ENCODE data around the gene FARSA. TPM values are rescaled to one million over a fixed set of nuclear protein-coding genes. Genes with fewer than 3 reads are reported as not detected.

The FARSA gene
- total and polyA plus RNA-seq, 2 of the 8 experiments (the other 6 are each of a cell fraction or from before 2014, with no cell fraction given): 61.0 to 103 TPM

GRCh38 chr19:12940897-12941296 is 7.4 kb upstream of the FARSA start:
- Histone ChIP-seq H3K56ac (replicated peaks; ENCODE audit: insufficient read length, low read depth, low read length) (no peak overlapping the region), H3K9ac (replicated peaks in 1 of 4; ENCODE audit: extremely low read depth in 1 of 4, low read depth in 3 of 4, low read length in 3 of 4) (no peak overlapping the region), H3K23ac (ENCODE audit: insufficient read length) (no peak overlapping the region), H2AFZ (ENCODE audit: low read length) (no peak overlapping the region), H4K20me1 (replicated peaks in 1 of 2; ENCODE audit: control insufficient read depth in 1 of 2, insufficient read depth in 2 of 2, low read length in 2 of 2) (peaks cover 12 to 18% of the 10 kb centered on the region in 2 experiments), H3K18ac (ENCODE audit: extremely low read depth, low read length) (no peak overlapping the region), H3K27me3 (replicated peaks in 1 of 4; ENCODE audit: control insufficient read depth in 3 of 4, extremely low read depth in 1 of 4, insufficient read depth in 3 of 4, low read length in 3 of 4) (no peaks in the 10 kb centered on the region), H3K79me1 (ENCODE audit: low read depth, low read length) (no peaks in the 10 kb centered on the region; the same call in 1 of the 2 replicates), H3K27ac (ENCODE audit: low read depth, low read length) (no peak overlapping the region), H2AK5ac (ENCODE audit: low read depth, low read length) (no peak overlapping the region), H3K4me3 (ENCODE audit: extremely low read depth in 1 of 4, insufficient read depth in 2 of 4, low read depth in 3 of 4, low read length in 4 of 4) (no peak overlapping the region), H2BK20ac (ENCODE audit: low read length) (no peak overlapping the region), H4K8ac (ENCODE audit: extremely low read depth, insufficient read depth, low read length) (no peak overlapping the region), H4K91ac (replicated peaks; ENCODE audit: insufficient read length, low read length) (no peak overlapping the region), H4K5ac (ENCODE audit: insufficient read length, low read depth, low read length) (no peak overlapping the region), H2BK120ac (replicated peaks; ENCODE audit: low read depth, low read length) (no peak overlapping the region), H3K4ac (replicated peaks; ENCODE audit: insufficient read length, low read depth, low read length) (no peak overlapping the region), H3K36me3 (ENCODE audit: control insufficient read depth in 2 of 4, insufficient read depth in 4 of 4, low read length in 3 of 4) (peaks cover 19 to 57% (median 38%) of the 10 kb centered on the region in 4 experiments), H3K23me2 (ENCODE audit: low read depth, low read length) (peaks cover 11% of the 10 kb centered on the region; the same call in 1 of the 2 replicates), H2BK5ac (ENCODE audit: low read depth, low read length) (no peak overlapping the region), H2BK12ac (ENCODE audit: low read depth, low read length) (no peak overlapping the region), H3K4me2 (ENCODE audit: insufficient read depth in 1 of 2, low read depth in 2 of 2, low read length in 2 of 2) (no peak overlapping the region; a peak in 1 of 4 replicates), H3K79me2 (ENCODE audit: control insufficient read depth in 1 of 2, insufficient read depth in 2 of 2, low read length in 2 of 2) (peaks cover 13 to 26% of the 10 kb centered on the region in 2 experiments), H3K14ac (ENCODE audit: insufficient read length) (no peak overlapping the region), H2BK15ac (ENCODE audit: low read length) (no peak overlapping the region), H3K9me3 (ENCODE audit: insufficient read depth in 2 of 2, low read depth in 1 of 2, low read length in 1 of 2) (no peaks in the 10 kb centered on the region), H3K4me1 (replicated peaks in 1 of 4; ENCODE audit: control insufficient read depth in 3 of 4, insufficient read depth in 4 of 4, low read length in 3 of 4) (peaks cover 0 to 23% (median 13%) of the 10 kb centered on the region in 4 experiments; a peak in 6 of 7 replicates)
- FAIRE-seq: no peak
- TF ChIP-seq POLR2A (IDR thresholded peaks at IDR 0.05; ENCODE audit: control extremely low read depth in 1 of 2, low read depth in 2 of 2, low read length in 2 of 2) (peak; percentile 37 to 41; a peak in 1 of 3 replicates), MAX (IDR thresholded peaks at IDR 0.05) (no peak)
- ChIA-PET CTCF (ENCODE audit: partially characterized antibody) (interaction anchor here (0.9 kb wide), 1 partner anchor 86 kb away, joined by 3 read pairs; no protein-coding TSS in a partner anchor), POLR2A (ENCODE audit: partially characterized antibody) (interaction anchor here (0.9 to 1.7 kb wide), 4 partner anchors 11 to 42 kb away, joined by 3 to 6 read pairs (median 4); no protein-coding TSS in a partner anchor)
- WGBS, 2 experiments (ENCODE audit: extremely low coverage in 1 of 2, insufficient coverage in 1 of 2, insufficient read length in 1 of 2, insufficient replicate concordance in 2 of 2, low coverage in 1 of 2, low lambda C conversion rate in 2 of 2, missing lambda C conversion rate in 1 of 2): 92% methylated on average over 2 of the region's 2 CpGs; no CpG with 5 or more reads in 1 of the 2 experiments
- DNase-seq (ENCODE audit: low read depth in 1 of 2, low spot score in 2 of 2): no peak
